Measurements from ENCODE around the gene FBH1.
A peak's percentile ranks its signal among the peaks of the same experiment; 100 is the strongest.
"Not testable (repeated sequence)": the region's sequence is repeated elsewhere in the genome, so short reads cannot be mapped to it uniquely, and the experiment has no call there.

FBH1 gene

GRCh38 chr10:5889624-5890451 is at the start of gene FBH1, which contains the start of gene ANKRD16:
Gene FBH1, plus strand, starts transcription at chr10:5890243. Its CDS starts 103 bp downstream, at chr10:5890346.
Gene ANKRD16, minus strand, starts transcription at chr10:5889893. Its CDS starts 539 bp downstream, at chr10:5889354.
- DNase-seq (ENCODE audit: low spot score) = peak; percentile 97

GRCh38 chr10:5840314-5841307 is 49.4 kb upstream of the FBH1 start:
- DNase-seq (ENCODE audit: low spot score) = peak; percentile 88

- DNase-seq (ENCODE audit: low spot score) = no peak
Measured at GRCh38 chr10:5841965-5842364, 48.1 kb upstream of the FBH1 start.

GRCh38 chr10:5843686-5844344 is 46.2 kb upstream of the FBH1 start:
- no peak for DNase-seq (ENCODE audit: low spot score)

- DNase-seq (ENCODE audit: low spot score) = no peak
Measured at GRCh38 chr10:5844345-5845055, 45.5 kb upstream of the FBH1 start.

- not testable (repeated sequence) for DNase-seq (ENCODE audit: low spot score)
Measured at GRCh38 chr10:5846667-5847066, 43.4 kb upstream of the FBH1 start.

GRCh38 chr10:5854131-5854475 is 35.9 kb upstream of the FBH1 start:
- no peak for DNase-seq (ENCODE audit: low spot score)

GRCh38 chr10:5855979-5856700 is 33.9 kb upstream of the FBH1 start:
- DNase-seq (ENCODE audit: low spot score) = no peak

- no peak for DNase-seq (ENCODE audit: low spot score)
Measured at GRCh38 chr10:5856701-5857004, 33.4 kb upstream of the FBH1 start.

- peak; percentile 97 for DNase-seq (ENCODE audit: low spot score)
Measured at GRCh38 chr10:5858811-5859210, 31.2 kb upstream of the FBH1 start.

GRCh38 chr10:5860066-5860465 is 30.0 kb upstream of the FBH1 start:
- peak; percentile 39 for DNase-seq (ENCODE audit: low spot score)

GRCh38 chr10:5862360-5862961 is 27.6 kb upstream of the FBH1 start:
- no peak for DNase-seq (ENCODE audit: low spot score)

GRCh38 chr10:5862981-5863685 is 26.9 kb upstream of the FBH1 start:
- DNase-seq (ENCODE audit: low spot score) = not testable (repeated sequence)

GRCh38 chr10:5866451-5867081 is 23.5 kb upstream of the FBH1 start:
- not testable (repeated sequence) for DNase-seq (ENCODE audit: low spot score)

GRCh38 chr10:5867091-5867615 is 22.9 kb upstream of the FBH1 start:
- not testable (repeated sequence) for DNase-seq (ENCODE audit: low spot score)

GRCh38 chr10:5868383-5868782 is 21.7 kb upstream of the FBH1 start:
- DNase-seq (ENCODE audit: low spot score) = not testable (repeated sequence)

GRCh38 chr10:5869156-5869555 is 20.9 kb upstream of the FBH1 start:
- DNase-seq (ENCODE audit: low spot score) = no peak

- DNase-seq (ENCODE audit: low spot score) = no peak
Measured at GRCh38 chr10:5871596-5871995, 18.4 kb upstream of the FBH1 start.

GRCh38 chr10:5873515-5873995 is 16.5 kb upstream of the FBH1 start:
- DNase-seq (ENCODE audit: low spot score) = peak; percentile 93
